ENCODE measurements around the gene SRP72. TPM values are rescaled to one million over a fixed set of nuclear protein-coding genes. Genes with fewer than 3 reads are reported as not detected.
A peak's percentile ranks its signal among the peaks of the same experiment; 100 is the strongest.

SRP72 gene
- 100 to 1,000 TPM; 124 to 126 TPM for total RNA-seq
- polyA plus RNA-seq: 100 to 1,000 TPM; 152 to 174 (median 170) TPM
- 85.1 to 173 (median 115) reads per million in 6 experiments for total RNA-seq

- peak; percentile 84 to 96 (median 90) for DNase-seq
- Mint-ChIP-seq H3K4me3 (peak within 1 kb of the TSS; percentile 92 to 100 (median 99)), H3K4me1 (peaks cover 22 to 73% (median 66%) of the 10 kb centered on the region in 4 donors), H3K9me3 (no peaks in the 10 kb centered on the region), H3K27ac (peak within 1 kb of the TSS; percentile 94 to 100 (median 98)), H3K36me3 (peaks cover 5 to 34% (median 6%) of the 10 kb centered on the region in 3 donors), H3K27me3 (no peaks in the 10 kb centered on the region)
- POLR2A ChIA-PET: interaction anchor here (1.7 to 5.4 kb wide), 3 partner anchors 10 to 80 kb away, joined by 5 to 85 read pairs (median 6); partner anchors contain the start of genes AASDH, PAICS and PPAT
- peak; percentile 96 to 97 for ATAC-seq
These were observed at the start of gene SRP72 for GRCh38 chr4:56467284-56468096. Gene SRP72 (plus strand): TSS chr4:56467617. CDS start chr4:56467636, 19 bp downstream.

GRCh38 chr4:56424176-56424575 lies 43.2 kb upstream of the SRP72 start:
- POLR2A ChIA-PET: interaction anchor here (0.9 to 4.2 kb wide), 3 partner anchors 12 to 37 kb away, joined by 3 to 20 read pairs (median 6); partner anchors contain the start of genes AASDH, PAICS and PPAT
- no peak overlapping the region for H3K4me3 Mint-ChIP-seq
- no peak for DNase-seq
- ATAC-seq: no peak
- no peaks in the 10 kb centered on the region for H3K27me3 Mint-ChIP-seq
- H3K27ac Mint-ChIP-seq: no peak overlapping the region
- H3K36me3 Mint-ChIP-seq: peaks cover 0 to 2% (median 2%) of the 10 kb centered on the region in 3 donors
- peaks cover 5 to 10% (median 7%) of the 10 kb centered on the region in 4 donors for H3K4me1 Mint-ChIP-seq
- H3K9me3 Mint-ChIP-seq: peaks cover 0 to 4% (median 0%) of the 10 kb centered on the region in 9 donors

- ATAC-seq (peak in 1 of 2 donors; percentile 39), DNase-seq (peak in 9 of 10 donors; percentile 19 to 65 (median 46))
- no peaks in the 10 kb centered on the region for H3K27me3 Mint-ChIP-seq
- peaks cover 1 to 6% (median 6%) of the 10 kb centered on the region in 4 donors for H3K4me1 Mint-ChIP-seq
- H3K27ac Mint-ChIP-seq: no peak overlapping the region
- no peak overlapping the region for H3K4me3 Mint-ChIP-seq
- peaks cover 0 to 4% (median 0%) of the 10 kb centered on the region in 9 donors for H3K9me3 Mint-ChIP-seq
- H3K36me3 Mint-ChIP-seq: peaks cover 0 to 2% (median 2%) of the 10 kb centered on the region in 3 donors
- POLR2A ChIA-PET: interaction anchor here (0.8 to 4.2 kb wide), 4 partner anchors 9 to 37 kb away, joined by 3 to 20 read pairs (median 4); partner anchors contain the start of genes AASDH, PAICS and PPAT
These were observed 42.5 kb upstream of the SRP72 start for GRCh38 chr4:56424697-56425514.

GRCh38 chr4:56425518-56425917 lies 41.9 kb upstream of the SRP72 start:
- POLR2A ChIA-PET: interaction anchor here (0.6 to 4.2 kb wide), 3 partner anchors 9 to 342 kb away, joined by 3 to 20 read pairs (median 4); partner anchors contain the start of genes PAICS and PPAT
- Mint-ChIP-seq H3K4me1 (peaks cover 0 to 6% (median 6%) of the 10 kb centered on the region in 4 donors), H3K9me3 (peaks cover 0 to 4% (median 0%) of the 10 kb centered on the region in 9 donors), H3K4me3 (no peak overlapping the region), H3K36me3 (peaks cover 0 to 2% (median 2%) of the 10 kb centered on the region in 3 donors), H3K27me3 (no peaks in the 10 kb centered on the region), H3K27ac (no peak overlapping the region)
- ATAC-seq (no peak), DNase-seq (no peak)

GRCh38 chr4:56426273-56426672 lies 41.1 kb upstream of the SRP72 start:
- POLR2A ChIA-PET: interaction anchor here (0.6 kb wide), 1 partner anchor 341 kb away, joined by 4 read pairs; no protein-coding TSS in a partner anchor
- Mint-ChIP-seq H3K4me3 (no peak overlapping the region), H3K27ac (no peak overlapping the region), H3K27me3 (no peaks in the 10 kb centered on the region), H3K9me3 (peaks cover 0 to 4% (median 0%) of the 10 kb centered on the region in 9 donors), H3K4me1 (peaks cover 0 to 8% (median 6%) of the 10 kb centered on the region in 4 donors), H3K36me3 (peaks cover 0 to 2% (median 2%) of the 10 kb centered on the region in 3 donors)
- ATAC-seq (no peak), DNase-seq (no peak)

- peaks cover 0 to 4% (median 0%) of the 10 kb centered on the region in 9 donors for H3K9me3 Mint-ChIP-seq
- H3K27ac Mint-ChIP-seq: no peak overlapping the region
- POLR2A ChIA-PET: no interaction called here
- no peak overlapping the region for H3K4me3 Mint-ChIP-seq
- DNase-seq: no peak
- no peak for ATAC-seq
- peaks cover 6 to 12% (median 7%) of the 10 kb centered on the region in 4 donors for H3K4me1 Mint-ChIP-seq
- peaks cover 0 to 2% (median 2%) of the 10 kb centered on the region in 3 donors for H3K36me3 Mint-ChIP-seq
- no peaks in the 10 kb centered on the region for H3K27me3 Mint-ChIP-seq
These were observed 40.2 kb upstream of the SRP72 start for GRCh38 chr4:56427179-56427578.

- H3K36me3 Mint-ChIP-seq: peaks cover 0 to 2% (median 2%) of the 10 kb centered on the region in 3 donors
- H3K27me3 Mint-ChIP-seq: no peaks in the 10 kb centered on the region
- H3K9me3 Mint-ChIP-seq: peaks cover 0 to 4% (median 0%) of the 10 kb centered on the region in 9 donors
- no peak for DNase-seq
- ATAC-seq: no peak
- H3K4me1 Mint-ChIP-seq: peaks cover 11 to 29% (median 17%) of the 10 kb centered on the region in 4 donors
- POLR2A ChIA-PET: no interaction called here
- H3K27ac Mint-ChIP-seq: no peak overlapping the region
- H3K4me3 Mint-ChIP-seq: no peak overlapping the region
These were observed 37.2 kb upstream of the SRP72 start for GRCh38 chr4:56430203-56430602.

GRCh38 chr4:56433280-56433679 lies 34.1 kb upstream of the SRP72 start:
- Mint-ChIP-seq H3K27ac (no peak overlapping the region), H3K36me3 (no peaks in the 10 kb centered on the region), H3K4me1 (peaks cover 17 to 40% (median 29%) of the 10 kb centered on the region in 4 donors), H3K27me3 (no peaks in the 10 kb centered on the region), H3K9me3 (no peaks in the 10 kb centered on the region), H3K4me3 (peak overlapping the region in 8 of 10 donors; percentile 15 to 99 (median 48))
- no peak for DNase-seq
- POLR2A ChIA-PET: interaction anchor here (1.0 kb wide), 1 partner anchor 15 kb away, joined by 4 read pairs; no protein-coding TSS in a partner anchor
- ATAC-seq: no peak

- Mint-ChIP-seq H3K4me1 (peaks cover 24 to 42% (median 35%) of the 10 kb centered on the region in 4 donors), H3K4me3 (peak overlapping the region; percentile 84 to 100 (median 94)), H3K27me3 (no peaks in the 10 kb centered on the region), H3K36me3 (no peaks in the 10 kb centered on the region), H3K9me3 (no peaks in the 10 kb centered on the region), H3K27ac (peak overlapping the region; percentile 66 to 99 (median 90))
- POLR2A ChIA-PET: interaction anchor here (0.5 to 4.5 kb wide), 15 partner anchors 9 to 544 kb away, joined by 3 to 85 read pairs (median 4); partner anchors contain the start of genes AASDH, NOA1, POLR2B and REST
- ATAC-seq (no peak), DNase-seq (peak in 1 of 10 donors; percentile 1)
These were observed 32.7 kb upstream of the SRP72 start for GRCh38 chr4:56434599-56435139.

GRCh38 chr4:56435140-56435926 lies 32.1 kb upstream of the SRP72 start, which contains the start of gene PPAT:
Gene PPAT (minus strand): TSS chr4:56435615. CDS start chr4:56435477, 138 bp downstream.
- ATAC-seq (peak; percentile 78 to 82), DNase-seq (peak; percentile 98 to 99 (median 99))
- Mint-ChIP-seq H3K4me1 (peaks cover 28 to 46% (median 42%) of the 10 kb centered on the region in 4 donors), H3K27ac (peak within 1 kb of the TSS; percentile 86 to 99 (median 92)), H3K36me3 (peaks cover 0 to 2% (median 0%) of the 10 kb centered on the region in 3 donors), H3K9me3 (no peaks in the 10 kb centered on the region), H3K4me3 (peak within 1 kb of the TSS; percentile 84 to 100 (median 94)), H3K27me3 (no peaks in the 10 kb centered on the region)
- POLR2A ChIA-PET: interaction anchor here (0.5 to 4.5 kb wide), 21 partner anchors 9 to 1039 kb away, joined by 3 to 85 read pairs (median 4); partner anchors contain the start of genes AASDH, CEP135, EXOC1 and NOA1

GRCh38 chr4:56438766-56439165 lies 28.7 kb upstream of the SRP72 start:
- ATAC-seq: no peak
- Mint-ChIP-seq H3K4me3 (peak overlapping the region in 1 of 10 donors; percentile 41), H3K27ac (no peak overlapping the region), H3K9me3 (no peaks in the 10 kb centered on the region), H3K36me3 (peaks cover 0 to 29% (median 6%) of the 10 kb centered on the region in 3 donors), H3K4me1 (peaks cover 31 to 58% (median 45%) of the 10 kb centered on the region in 4 donors), H3K27me3 (no peaks in the 10 kb centered on the region)
- POLR2A ChIA-PET: interaction anchor here (4.5 kb wide), 1 partner anchor 29 kb away, joined by 85 read pairs; the partner anchor contains the start of gene SRP72
- DNase-seq: no peak

All from naive thymus-derived CD8-positive, alpha-beta T cell (primary cell).